HepG2 (cell line): ENCODE measurements around the gene RPS2. TPM values are rescaled to one million over a fixed set of nuclear protein-coding genes. Genes with fewer than 3 reads are reported as not detected.

Experiments
- HNF4A ChIP-seq: sonication (generic); formaldehyde crosslinking; IDR thresholded peaks from 2 replicates; pipeline ENCODE4 v1.4.0; 2020; ENCODE audit warnings: missing genetic modification reagents
- NFKBIZ ChIP-seq: IDR thresholded peaks from 2 replicates; pipeline ENCODE4 v1.6.1; 2018; ENCODE audit warnings: missing genetic modification reagents, missing compliant biosample characterization
- RNF219 ChIP-seq: sonication (generic); formaldehyde crosslinking; IDR thresholded peaks from 2 replicates; pipeline ENCODE4 v1.5.0; 2020; ENCODE audit warnings: mild to moderate bottlenecking, missing genetic modification reagents
- SP1 ChIP-seq, 2 experiments: fragments of 450-650 bp in 1 of 2; sonication (generic) in 1 of 2; formaldehyde crosslinking in 1 of 2; IDR thresholded peaks; 2 replicates each; pipeline versions ENCODE4 v1.4.0 to v1.6.1; 2016 to 2020; ENCODE audit warnings: missing genetic modification reagents in 1 of 2
- TFAP4 ChIP-seq: sonication (generic); IDR thresholded peaks from 2 replicates; pipeline ENCODE4 v1.6.1; 2016; ENCODE audit warnings: low read depth, borderline replicate concordance
- THAP11 ChIP-seq: IDR thresholded peaks from 2 replicates; pipeline ENCODE4 v1.6.1; 2016; ENCODE audit warnings: missing biosample characterization, missing genetic modification reagents
- ZBTB33 ChIP-seq: sonication (generic); formaldehyde crosslinking; IDR thresholded peaks from 2 replicates; pipeline ENCODE4 v1.4.0; 2020; ENCODE audit warnings: missing genetic modification reagents
- ZBTB38 ChIP-seq: sonication (generic); formaldehyde crosslinking; IDR thresholded peaks from 2 replicates; pipeline ENCODE4 v1.5.1; 2020; ENCODE audit warnings: mild to moderate bottlenecking, missing genetic modification reagents
- polyA plus RNA-seq, 8 experiments: library from polyadenylated mRNA; depleted of rRNA in 3 of 8; stranded (reverse) in 7 of 8; unstranded in 1 of 8; fragments of >200 nt; fragmentation: Illumina TruSeq in 4 of 8; extraction: Trizol in 4 of 8; gene quantifications; 2 replicates each; pipeline versions ENCODE4 v1.2.1 to v1.2.3, GENCODE V29; 2011 to 2016; ENCODE audit warnings: low read depth in 4 of 8, missing spikeins in 1 of 8, mixed read lengths in 1 of 8; ENCODE audit not compliant: insufficient read depth in 1 of 8
- total RNA-seq, 5 experiments: library from RNA; depleted of rRNA; stranded (reverse); fragments of >200 nt; fragmentation: Illumina TruSeq; extraction: Trizol; gene quantifications; 2 replicates each; pipeline ENCODE4 v1.2.3, GENCODE V29; 2016; ENCODE audit warnings: low read depth in 1 of 5
- TF ChIP-seq, protein P1 (sequence below): sonication (generic); formaldehyde crosslinking; IDR thresholded peaks from 2 replicates; pipeline ENCODE4 v1.5.0; 2020; ENCODE audit warnings: mild to moderate bottlenecking, missing genetic modification reagents, borderline replicate concordance

RPS2 gene
- total and polyA plus RNA-seq, 2 of the 13 experiments (the other 11 are each of a cell fraction or from before 2014, with no cell fraction given), result 1,908 to 4,514 TPM

- TF ChIP-seq, protein P1, sequence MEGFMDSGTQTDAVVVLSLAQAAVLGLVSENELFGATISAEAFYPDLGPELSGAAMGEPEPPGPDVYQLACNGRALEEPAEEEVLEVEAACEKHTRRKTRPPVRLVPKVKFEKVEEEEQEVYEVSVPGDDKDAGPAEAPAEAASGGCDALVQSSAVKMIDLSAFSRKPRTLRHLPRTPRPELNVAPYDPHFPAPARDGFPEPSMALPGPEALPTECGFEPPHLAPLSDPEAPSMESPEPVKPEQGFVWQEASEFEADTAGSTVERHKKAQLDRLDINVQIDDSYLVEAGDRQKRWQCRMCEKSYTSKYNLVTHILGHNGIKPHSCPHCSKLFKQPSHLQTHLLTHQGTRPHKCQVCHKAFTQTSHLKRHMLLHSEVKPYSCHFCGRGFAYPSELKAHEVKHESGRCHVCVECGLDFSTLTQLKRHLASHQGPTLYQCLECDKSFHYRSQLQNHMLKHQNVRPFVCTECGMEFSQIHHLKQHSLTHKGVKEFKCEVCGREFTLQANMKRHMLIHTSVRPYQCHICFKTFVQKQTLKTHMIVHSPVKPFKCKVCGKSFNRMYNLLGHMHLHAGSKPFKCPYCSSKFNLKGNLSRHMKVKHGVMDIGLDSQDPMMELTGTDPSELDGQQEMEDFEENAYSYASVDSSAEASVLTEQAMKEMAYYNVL (CRISPR knock-in tag), result no peak
- TF ChIP-seq ZBTB33 (CRISPR knock-in tag) (peak; percentile 72), SP1 (IDR thresholded peaks at IDR 0.05) (no peak), SP1 (CRISPR knock-in tag; IDR thresholded peaks at IDR 0.05) (peak; percentile 28; the same call in 1 of the 2 replicates), HNF4A (CRISPR knock-in tag) (no peak), TFAP4 (no peak), RNF219 (CRISPR knock-in tag) (no peak), ZBTB38 (CRISPR knock-in tag) (0 out of 2 replicates have a peak, but pooled peaks have one; percentile 32), NFKBIZ (no peak), THAP11 (CRISPR knock-in tag) (no peak)
Observed at GRCh38 chr16:1991948-1992703, 27.5 kb upstream of the RPS2 start (continued).
